ENCODE data around the gene ZNF407. TPM values are rescaled to one million over a fixed set of nuclear protein-coding genes. Genes with fewer than 3 reads are reported as not detected.

ZNF407 gene
- total RNA-seq, 1 donor from 2014 or later: 10.6 TPM

DNA sequence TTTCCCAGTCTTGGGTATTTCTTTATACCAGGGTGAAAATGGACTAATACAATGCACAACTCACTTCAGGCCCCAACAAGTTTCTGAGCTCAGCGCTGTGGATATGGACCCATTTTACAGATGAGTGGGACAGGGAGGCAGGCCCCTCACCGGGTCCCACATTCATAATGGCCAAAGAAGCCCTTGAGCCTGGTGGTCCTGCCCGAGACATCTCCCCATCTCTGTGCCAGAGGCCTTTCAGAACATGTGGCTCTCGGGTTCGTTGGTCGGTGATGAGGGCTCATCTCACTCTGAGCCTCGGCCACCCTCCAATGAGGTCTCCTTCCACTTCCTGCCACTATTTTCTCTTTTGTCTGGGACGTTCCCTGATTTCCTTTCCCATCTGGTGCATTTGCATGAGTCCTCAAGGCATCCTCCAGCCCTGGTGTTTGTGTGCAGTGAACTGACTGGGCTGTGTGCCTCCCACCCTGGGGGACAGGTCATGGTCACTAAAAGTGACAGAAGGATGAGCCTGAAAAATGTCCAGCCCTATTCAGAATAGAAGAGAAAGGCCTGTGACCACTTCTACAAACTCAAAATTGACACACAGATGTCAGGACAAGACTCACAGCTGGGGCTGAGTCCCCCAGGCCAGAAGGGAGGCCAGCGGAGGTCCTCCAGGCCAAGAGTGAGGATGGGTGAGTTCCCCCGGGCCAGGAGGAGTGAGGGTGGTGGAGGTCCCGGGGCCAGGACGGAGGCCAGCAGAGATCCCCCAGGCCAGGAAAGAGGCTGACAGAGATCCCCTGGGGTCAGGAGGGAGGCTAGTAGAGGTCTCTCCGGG, 476.7 kb downstream of the ZNF407 start:
- H3K36me3 ChIP-seq: no peaks in the 10 kb centered on the region
- H3K4me1 ChIP-seq: peaks cover 10% of the 10 kb centered on the region
- H3K9me3 ChIP-seq (replicated peaks): peaks cover 27% of the 10 kb centered on the region
- TF ChIP-seq CTCF (IDR thresholded peaks at IDR 0.05; ENCODE audit: borderline replicate concordance): no peak
- H3K4me3 ChIP-seq: no peak overlapping the region
- intact Hi-C loops (cut with micrococcal nuclease): no loop called here
- no peak overlapping the region for H3K27ac ChIP-seq (replicated peaks)
- no peak for DNase-seq
- no peaks in the 10 kb centered on the region for H3K27me3 ChIP-seq (ENCODE audit: low read depth)

DNA sequence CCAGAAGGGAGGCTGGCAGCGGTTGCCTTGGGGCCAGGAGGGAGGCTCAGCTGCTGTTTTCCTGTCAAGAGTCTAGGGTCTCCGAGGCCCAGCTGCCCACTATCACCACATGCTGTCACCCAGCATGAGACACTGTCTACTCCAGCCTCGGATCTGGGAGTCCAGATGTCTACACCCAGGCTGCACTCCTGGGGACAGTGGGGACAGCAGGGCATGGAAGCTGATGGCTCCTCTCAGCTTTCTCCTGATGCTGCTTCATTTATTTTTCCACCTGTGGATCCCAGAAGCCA, 477.3 kb downstream of the ZNF407 start:
- no peak for TF ChIP-seq CTCF (IDR thresholded peaks at IDR 0.05; ENCODE audit: borderline replicate concordance)
- no peaks in the 10 kb centered on the region for H3K36me3 ChIP-seq
- intact Hi-C loops (cut with micrococcal nuclease): no loop called here
- H3K27ac ChIP-seq (replicated peaks): no peak overlapping the region
- H3K27me3 ChIP-seq (ENCODE audit: low read depth): no peaks in the 10 kb centered on the region
- H3K4me1 ChIP-seq: peaks cover 4% of the 10 kb centered on the region
- no peak for DNase-seq
- H3K4me3 ChIP-seq: no peak overlapping the region
- peaks cover 27% of the 10 kb centered on the region for H3K9me3 ChIP-seq (replicated peaks)

DNA sequence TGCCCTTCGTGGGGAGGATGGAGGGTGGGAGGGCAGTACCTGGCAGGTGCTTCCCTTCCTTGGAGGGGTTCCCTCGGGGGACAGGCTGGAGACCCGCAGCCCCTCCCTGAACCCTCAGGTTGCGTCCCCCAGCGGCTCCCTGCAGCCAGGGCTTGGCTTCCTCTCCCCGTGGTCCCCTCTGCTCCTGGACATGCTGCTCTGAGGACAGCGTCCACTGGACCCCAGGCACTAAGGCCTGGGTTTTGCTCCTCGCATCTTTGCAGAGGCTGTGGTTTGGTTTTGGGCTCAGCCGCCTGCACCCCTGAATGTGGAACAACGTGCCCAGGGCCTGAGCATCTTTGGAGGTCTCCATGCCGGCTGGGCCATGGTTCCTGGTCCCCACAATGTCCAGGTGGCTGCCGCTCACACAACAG, 477.8 kb downstream of the ZNF407 start:
- Histone ChIP-seq H3K27me3 (ENCODE audit: low read depth) (no peaks in the 10 kb centered on the region), H3K4me3 (no peak overlapping the region), H3K9me3 (replicated peaks) (peaks cover 27% of the 10 kb centered on the region), H3K27ac (replicated peaks) (no peak overlapping the region), H3K4me1 (no peaks in the 10 kb centered on the region), H3K36me3 (no peaks in the 10 kb centered on the region)
- TF ChIP-seq CTCF (IDR thresholded peaks at IDR 0.05; ENCODE audit: borderline replicate concordance): no peak
- intact Hi-C loops (cut with micrococcal nuclease): no loop called here
- DNase-seq: no peak

GRCh38 chr18:75076286-75076685, 478.6 kb downstream of the ZNF407 start:
- no peak for DNase-seq
- Histone ChIP-seq H3K36me3 (no peaks in the 10 kb centered on the region), H3K9me3 (replicated peaks) (peaks cover 27% of the 10 kb centered on the region), H3K4me3 (no peak overlapping the region), H3K27ac (replicated peaks) (no peak overlapping the region), H3K4me1 (no peaks in the 10 kb centered on the region), H3K27me3 (ENCODE audit: low read depth) (no peaks in the 10 kb centered on the region)
- no peak for TF ChIP-seq CTCF (IDR thresholded peaks at IDR 0.05; ENCODE audit: borderline replicate concordance)
- intact Hi-C loops (cut with micrococcal nuclease): no loop called here

GRCh38 chr18:75081486-75081885, 483.8 kb downstream of the ZNF407 start:
- Histone ChIP-seq H3K27me3 (ENCODE audit: low read depth) (no peaks in the 10 kb centered on the region), H3K9me3 (replicated peaks) (peaks cover 21% of the 10 kb centered on the region), H3K4me1 (no peaks in the 10 kb centered on the region), H3K27ac (replicated peaks) (no peak overlapping the region), H3K36me3 (no peaks in the 10 kb centered on the region), H3K4me3 (no peak overlapping the region)
- TF ChIP-seq CTCF (IDR thresholded peaks at IDR 0.05; ENCODE audit: borderline replicate concordance): no peak
- intact Hi-C loops (cut with micrococcal nuclease): no loop called here
- DNase-seq: no peak
